Right ventricle myocardium inferior (tissue), 1 donor: Measurements from ENCODE around the gene MBOAT7. TPM values are rescaled to one million over a fixed set of nuclear protein-coding genes. Genes with fewer than 3 reads are reported as not detected.
"Not testable (repeated sequence)": the region's sequence is repeated elsewhere in the genome, so short reads cannot be mapped to it uniquely, and the experiment has no call there.

ENCODE experiments used
- ATAC-seq: fragments of 200-7000 bp; cut with Tn5 transposase; one replicate; pipeline ENCODE4 v1.9.1; 2020; ENCODE audit warnings: mild to moderate bottlenecking, moderate library complexity
- DNase-seq: peaks from one replicate; pipeline ENCODE4 v3.0.0; 2021; ENCODE audit errors: missing footprints
- intact Hi-C: fragments of 100-400 bp; cut with DNase I; formaldehyde crosslinking; loops from one replicate; pipeline ENCODE4 v1.11.0; 2022
- total RNA-seq: library from RNA; stranded (reverse); fragmentation: NEBNext Ultra II Directional; extraction: Animal tissue kit (Norgen Biotek cat#: 25700); gene quantifications from one replicate; pipeline ENCODE4 v1.2.1, GENCODE V29; 2021
- donor health status: DM: no; HTN: yes; CAD: no; lungs with severe emphysema.

MBOAT7 gene
- total RNA-seq, 1 donor from 2014 or later, result 15.1 TPM

GRCh38 chr19:54172471-54173358, 16.7 kb downstream of the MBOAT7 start, which contains the start of gene TMC4:
TSS of gene TMC4 (minus strand) at chr19:54173160. CDS start at chr19:54173117, 43 bp downstream.
- intact Hi-C loops, result no loop called here
- ATAC-seq, result peak; percentile 63
- peak; percentile 30 for DNase-seq

DNA sequence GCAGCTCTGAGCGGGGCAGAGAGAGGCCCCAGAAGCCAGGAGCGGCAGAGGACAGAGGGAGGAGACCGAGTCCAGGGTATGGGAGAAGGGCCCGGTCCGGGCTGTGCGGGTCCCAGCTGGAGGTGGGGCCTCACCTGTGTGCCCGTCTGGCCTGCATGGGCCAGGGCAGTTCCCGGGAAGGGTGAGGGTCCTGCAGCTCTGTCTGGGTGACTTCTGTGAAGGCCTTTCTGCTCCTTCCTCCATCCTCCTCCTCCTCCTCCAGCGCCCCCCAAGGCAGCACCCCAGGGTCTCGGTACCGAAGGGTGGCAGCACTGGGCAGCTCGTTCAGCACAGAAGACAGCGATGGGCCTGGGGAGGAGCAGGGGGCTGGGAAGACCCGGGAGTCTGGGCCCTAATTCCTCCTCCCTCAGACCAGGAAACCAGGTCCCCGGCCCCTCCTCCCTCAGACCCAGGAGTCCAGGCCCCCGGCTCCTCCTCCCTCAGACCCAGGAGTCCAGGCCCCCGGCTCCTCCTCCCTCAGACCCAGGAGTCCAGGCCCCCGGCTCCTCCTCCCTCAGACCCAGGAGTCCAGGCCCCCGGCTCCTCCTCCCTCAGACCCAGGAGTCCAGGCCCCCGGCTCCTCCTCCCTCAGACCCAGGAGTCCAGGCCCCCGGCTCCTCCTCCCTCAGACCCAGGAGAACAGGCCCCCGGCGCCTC, 17.5 kb downstream of the MBOAT7 start:
- DNase-seq, intact Hi-C loops, ATAC-seq: not testable (repeated sequence)

DNA sequence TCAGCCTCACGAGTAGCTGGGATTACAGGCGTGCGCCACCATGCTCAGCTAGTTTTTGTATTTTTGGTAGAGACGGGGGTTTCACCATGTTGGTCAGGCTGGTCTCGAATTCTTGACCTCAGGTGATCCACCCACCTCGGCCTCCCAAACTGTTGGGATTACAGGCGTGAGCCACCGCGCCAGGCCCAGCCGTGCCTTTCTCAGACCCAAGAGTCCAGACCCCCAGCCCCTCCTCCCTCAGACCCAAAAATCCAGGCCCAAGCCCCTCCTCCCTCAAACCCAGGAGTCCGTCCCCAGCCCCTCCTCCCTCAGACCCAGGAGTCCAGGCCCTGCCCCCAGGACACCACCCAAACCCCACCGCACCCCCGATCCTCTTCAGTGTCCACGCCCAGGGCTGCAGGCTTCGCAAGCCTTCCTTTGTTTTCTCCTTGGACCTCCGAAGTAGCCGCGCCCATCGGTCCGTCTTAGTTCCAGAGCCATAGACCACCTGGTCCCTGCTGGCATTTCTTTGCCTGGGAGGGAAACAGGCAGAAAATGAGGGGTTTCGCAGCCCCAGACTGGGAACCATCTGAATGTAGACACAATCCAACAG, 20.1 kb downstream of the MBOAT7 start:
- intact Hi-C loops, result no loop called here
- DNase-seq (no peak), ATAC-seq (no peak)

GRCh38 chr19:54168174-54168917, 21.0 kb downstream of the MBOAT7 start:
- ATAC-seq (peak; percentile 90), DNase-seq (peak; percentile 96)
- intact Hi-C loops, result loop anchor here (1.0 kb wide), 1 partner anchor 63 kb away; no protein-coding TSS in a partner anchor

- no peak for ATAC-seq
- intact Hi-C loops, result no loop called here
- DNase-seq, result no peak
Observed at GRCh38 chr19:54165222-54165621, 24.2 kb downstream of the MBOAT7 start.

- no peak for DNase-seq
- intact Hi-C loops, result no loop called here
Observed at GRCh38 chr19:54164369-54165068, 24.9 kb downstream of the MBOAT7 start.

GRCh38 chr19:54162884-54163283, 26.5 kb downstream of the MBOAT7 start:
- intact Hi-C loops, result no loop called here
- no peak for ATAC-seq
- no peak for DNase-seq

More at GRCh38 chr19:54164369-54165068, 24.9 kb downstream of the MBOAT7 start:
- ATAC-seq, result no peak

GRCh38 chr19:54162241-54162805, 27.1 kb downstream of the MBOAT7 start:
- ATAC-seq, result peak; percentile 21
- intact Hi-C loops, result no loop called here
- peak; percentile 95 for DNase-seq

- intact Hi-C loops, result no loop called here
- ATAC-seq (no peak), DNase-seq (no peak)
Observed at GRCh38 chr19:54160854-54161253, 28.5 kb downstream of the MBOAT7 start.

- intact Hi-C loops, result no loop called here
- DNase-seq, result no peak
- ATAC-seq, result no peak
Observed at GRCh38 chr19:54160182-54160811, 29.1 kb downstream of the MBOAT7 start.

- intact Hi-C loops, result loop anchor here (1.0 kb wide), 1 partner anchor 22 kb away; the partner anchor contains the start of gene CNOT3
- peak; percentile 95 for ATAC-seq
- peak; percentile 100 for DNase-seq
Observed at GRCh38 chr19:54159352-54160181, 29.8 kb downstream of the MBOAT7 start, which contains the start of gene LENG1. TSS of gene LENG1 (minus strand) at chr19:54159721. CDS start at chr19:54159695, 26 bp downstream.

DNA sequence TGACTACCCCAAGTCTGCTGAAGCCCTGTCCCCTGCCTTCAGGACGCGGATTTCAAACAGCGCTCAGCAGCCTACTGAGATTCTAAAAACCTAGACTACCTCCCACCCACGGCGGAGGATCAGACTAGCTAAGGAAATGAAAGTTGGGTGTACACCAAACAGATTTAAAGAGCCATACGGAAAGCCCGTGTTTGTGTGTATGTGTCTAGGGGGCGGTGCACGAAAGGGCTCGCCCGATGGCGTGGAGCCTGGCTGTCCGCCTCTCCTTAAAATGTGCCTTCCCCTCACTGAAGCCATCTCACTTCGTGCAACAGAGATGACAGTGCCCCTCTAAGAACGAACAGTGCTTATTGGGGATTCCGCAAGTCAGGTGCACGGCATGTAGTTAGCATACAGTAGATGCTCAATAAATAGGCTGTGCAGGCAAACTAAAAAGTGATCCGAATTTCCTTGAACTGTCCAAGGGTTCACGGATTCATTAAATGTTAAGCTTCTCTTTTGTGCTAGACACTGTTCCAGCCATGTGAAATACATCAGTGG, 30.5 kb downstream of the MBOAT7 start:
- no peak for ATAC-seq
- intact Hi-C loops, result loop anchor here (1.0 kb wide), 1 partner anchor 22 kb away; the partner anchor contains the start of gene CNOT3
- no peak for DNase-seq

- DNase-seq (no peak), ATAC-seq (no peak)
- intact Hi-C loops, result no loop called here
Observed at GRCh38 chr19:54156953-54157352, 32.4 kb downstream of the MBOAT7 start.

DNA sequence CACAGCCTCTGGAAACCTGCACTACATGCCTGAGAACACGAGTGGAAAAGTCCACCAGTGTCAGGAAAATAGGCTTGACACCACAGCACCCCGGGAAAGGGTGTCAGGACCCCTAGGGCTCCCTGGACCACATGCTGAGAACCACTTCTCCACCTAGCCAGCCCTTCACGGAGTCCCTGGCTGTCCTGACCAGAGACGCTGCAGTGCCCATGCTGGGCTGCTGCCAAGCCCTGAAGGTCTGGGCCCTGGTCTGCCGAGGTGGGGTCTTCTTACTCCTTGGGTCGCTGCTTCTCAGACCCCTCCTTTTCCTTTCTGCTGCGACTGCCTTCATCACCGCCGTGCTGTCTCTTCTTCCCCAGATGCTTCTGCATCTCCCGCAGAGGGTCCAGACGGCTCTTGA, 32.9 kb downstream of the MBOAT7 start:
- no peak for ATAC-seq
- intact Hi-C loops, result no loop called here

GRCh38 chr19:54155694-54156093, 33.7 kb downstream of the MBOAT7 start:
- ATAC-seq (no peak), DNase-seq (no peak)
- intact Hi-C loops, result no loop called here

More for the DNA sequence above, 32.9 kb downstream of the MBOAT7 start:
- no peak for DNase-seq
